HG02973 (cell line): Measurements from ENCODE around the gene KCNK17.

ENCODE experiments used
- ATAC-seq: cut with Tn5 transposase; IDR thresholded peaks from one replicate; pipeline ENCODE4 v1.9.1; 2021; ENCODE audit warnings: moderate library complexity; ENCODE audit not compliant: unreplicated experiment

Gene KCNK17, protein sequence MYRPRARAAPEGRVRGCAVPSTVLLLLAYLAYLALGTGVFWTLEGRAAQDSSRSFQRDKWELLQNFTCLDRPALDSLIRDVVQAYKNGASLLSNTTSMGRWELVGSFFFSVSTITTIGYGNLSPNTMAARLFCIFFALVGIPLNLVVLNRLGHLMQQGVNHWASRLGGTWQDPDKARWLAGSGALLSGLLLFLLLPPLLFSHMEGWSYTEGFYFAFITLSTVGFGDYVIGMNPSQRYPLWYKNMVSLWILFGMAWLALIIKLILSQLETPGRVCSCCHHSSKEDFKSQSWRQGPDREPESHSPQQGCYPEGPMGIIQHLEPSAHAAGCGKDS

GRCh38 chr6:39314273-39314795 is at the start of gene KCNK17:
TSS of gene KCNK17 (minus strand) at chr6:39314419. CDS start at chr6:39314320, 99 bp downstream.
- ATAC-seq, result no peak

DNA sequence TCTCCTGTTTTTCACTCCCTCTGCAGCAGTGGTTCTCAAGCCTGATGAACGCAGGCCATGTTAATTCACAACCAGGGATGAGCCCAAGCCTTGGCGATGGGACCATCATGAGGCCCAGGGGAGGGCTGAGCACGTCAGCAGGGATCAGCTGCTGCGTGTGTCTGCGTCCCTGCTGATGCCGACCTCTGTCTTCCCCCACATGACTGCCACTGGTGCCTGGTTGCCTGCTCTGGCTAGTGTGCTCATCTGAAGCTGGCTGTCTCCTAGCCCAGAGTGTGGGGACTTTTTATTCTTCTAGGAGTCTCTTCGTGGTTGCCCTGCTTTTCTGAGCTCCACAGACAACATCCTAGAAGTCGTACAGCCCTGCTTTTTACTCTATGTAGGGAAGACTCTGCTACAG is 49.1 kb upstream of the KCNK17 start:
- ATAC-seq, result no peak

DNA sequence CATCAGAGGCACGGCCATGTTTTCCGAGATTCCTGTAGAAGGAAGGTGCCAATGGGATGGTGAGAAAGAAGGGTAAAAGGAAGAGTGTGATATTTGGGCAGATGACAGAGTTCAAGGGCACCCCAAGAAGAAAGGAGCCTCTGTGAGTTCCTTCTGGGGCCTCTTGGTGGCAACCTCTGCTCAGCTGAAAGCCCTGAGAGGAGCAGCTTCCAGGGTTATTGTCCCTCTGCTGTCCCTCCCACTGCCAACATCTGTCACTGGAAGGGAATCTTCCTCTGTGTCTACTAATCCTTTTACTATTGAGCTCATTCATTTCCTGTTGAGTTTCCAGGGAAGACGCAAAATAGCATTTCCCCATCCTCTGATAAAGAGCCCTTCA is 48.3 kb upstream of the KCNK17 start:
- no peak for ATAC-seq

DNA sequence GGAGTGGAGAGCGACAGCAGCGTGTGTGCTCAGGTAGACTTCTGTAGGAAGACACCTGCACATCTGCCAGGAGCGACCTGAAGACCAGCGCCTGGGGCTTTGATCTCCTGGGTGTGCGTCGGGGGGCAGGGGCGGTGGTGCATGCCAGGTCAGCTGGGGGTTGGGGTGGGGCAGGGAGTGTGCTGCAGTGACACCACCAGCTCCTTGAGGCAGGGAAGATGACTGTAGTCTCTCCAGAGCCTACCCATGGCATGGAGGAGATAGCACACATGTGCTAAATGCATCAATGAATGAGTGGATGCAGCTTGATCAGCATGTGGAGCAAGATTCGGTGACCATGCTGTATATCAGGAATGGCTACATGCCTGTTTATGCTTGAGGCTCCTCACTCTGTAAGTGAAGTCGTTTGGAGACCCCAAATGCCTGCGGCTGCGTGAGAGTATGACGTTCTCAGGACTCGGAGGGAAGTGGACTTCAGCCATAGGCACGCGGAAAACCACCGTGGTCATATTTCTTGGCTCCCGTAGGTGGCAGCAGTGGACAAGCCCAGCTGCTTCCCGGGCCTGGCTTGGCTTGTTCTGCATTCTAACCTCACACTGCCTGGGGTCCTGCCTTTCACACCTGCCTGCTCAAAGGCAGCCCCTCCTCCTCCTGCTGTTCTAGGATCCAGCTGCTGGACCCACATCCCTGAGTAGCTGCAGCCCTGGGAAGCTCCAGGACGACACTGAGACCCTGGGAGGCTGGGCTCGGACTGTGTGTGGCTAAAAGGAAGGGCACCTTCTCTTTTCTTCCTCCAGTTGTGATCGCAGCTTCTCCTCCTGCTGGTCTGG is 47.7 kb upstream of the KCNK17 start:
- no peak for ATAC-seq

DNA sequence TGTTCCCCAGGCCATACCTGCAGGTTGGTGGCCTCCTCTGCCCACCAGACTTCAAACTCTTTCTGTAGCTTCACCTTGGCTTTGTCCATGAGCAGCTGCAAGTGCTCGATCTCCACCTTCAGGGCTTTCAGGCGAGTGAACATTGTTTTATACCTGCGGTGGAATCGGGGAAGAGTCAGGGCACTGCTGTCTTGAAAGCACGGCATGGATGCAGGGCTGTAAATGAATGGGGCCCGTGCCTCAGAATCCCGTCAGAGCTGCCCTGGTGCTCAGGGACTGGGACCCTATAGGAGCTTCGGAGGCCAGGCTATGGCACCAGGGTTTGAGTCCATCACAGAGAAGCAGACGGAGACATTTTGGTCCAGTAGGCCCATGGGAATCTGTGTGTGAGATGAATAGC is 46.2 kb upstream of the KCNK17 start:
- ATAC-seq, result no peak

GRCh38 chr6:39357998-39358686 is 43.9 kb upstream of the KCNK17 start:
- no peak for ATAC-seq

GRCh38 chr6:39353698-39354315 is 39.6 kb upstream of the KCNK17 start:
- no peak for ATAC-seq

DNA sequence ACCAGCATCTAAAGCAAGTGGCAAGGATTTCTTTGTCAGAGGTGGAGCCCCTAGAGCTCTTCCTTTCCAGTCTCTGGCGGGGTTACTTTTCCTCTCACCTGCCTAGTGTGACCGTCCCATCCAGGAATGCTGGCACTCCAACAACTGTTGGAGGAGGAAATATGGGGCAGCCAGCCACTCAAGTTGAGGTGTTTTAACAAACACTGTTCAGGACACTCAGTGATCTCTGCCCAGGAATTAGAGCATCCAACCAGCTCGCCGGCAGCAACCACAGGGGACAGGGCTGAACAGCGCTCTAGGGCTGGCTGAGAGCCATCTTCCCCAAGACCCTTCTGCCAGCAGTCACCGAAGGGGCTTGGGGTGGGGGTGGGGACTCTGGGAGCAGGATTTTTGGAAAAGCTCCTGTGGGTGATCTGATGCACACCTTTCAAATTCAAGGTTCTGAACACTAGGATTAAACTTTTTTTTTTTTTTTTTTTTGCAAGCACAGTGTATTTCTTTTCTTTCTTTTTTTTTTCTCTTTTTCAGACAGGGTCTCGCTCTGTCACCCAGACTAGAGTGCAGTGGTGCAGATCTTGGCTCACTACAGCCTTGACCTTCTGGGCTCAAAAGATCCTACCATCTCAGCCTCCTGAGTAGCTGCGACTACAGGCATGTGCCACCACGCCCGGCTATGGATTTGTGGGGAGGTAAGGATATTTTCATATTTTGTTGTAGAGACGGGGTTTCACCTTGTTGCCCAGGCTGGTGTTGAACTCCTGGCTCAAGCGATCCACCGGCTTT is 36.7 kb upstream of the KCNK17 start:
- ATAC-seq, result no peak

DNA sequence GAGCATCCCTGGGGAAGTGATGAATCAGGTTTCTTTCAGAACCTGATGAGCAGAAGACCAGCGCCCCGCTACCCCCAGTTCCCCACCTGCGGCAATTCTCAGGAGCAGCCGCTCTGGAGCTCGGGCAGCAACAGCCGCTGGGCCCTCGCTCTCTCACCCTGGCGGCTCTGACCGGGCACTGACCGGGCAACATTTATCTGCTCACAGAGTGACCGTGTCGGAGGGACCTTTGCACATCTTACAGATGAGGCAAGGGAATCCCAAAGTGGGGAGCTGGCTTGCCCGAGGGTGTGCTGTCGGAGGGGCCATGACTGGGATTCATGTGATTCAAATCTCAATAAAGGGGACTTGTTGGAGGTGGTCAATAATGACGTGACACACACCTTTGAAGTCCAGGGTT is 34.5 kb upstream of the KCNK17 start:
- ATAC-seq, result no peak

- no peak for ATAC-seq
These were observed 33.8 kb upstream of the KCNK17 start for GRCh38 chr6:39347906-39348585.

DNA sequence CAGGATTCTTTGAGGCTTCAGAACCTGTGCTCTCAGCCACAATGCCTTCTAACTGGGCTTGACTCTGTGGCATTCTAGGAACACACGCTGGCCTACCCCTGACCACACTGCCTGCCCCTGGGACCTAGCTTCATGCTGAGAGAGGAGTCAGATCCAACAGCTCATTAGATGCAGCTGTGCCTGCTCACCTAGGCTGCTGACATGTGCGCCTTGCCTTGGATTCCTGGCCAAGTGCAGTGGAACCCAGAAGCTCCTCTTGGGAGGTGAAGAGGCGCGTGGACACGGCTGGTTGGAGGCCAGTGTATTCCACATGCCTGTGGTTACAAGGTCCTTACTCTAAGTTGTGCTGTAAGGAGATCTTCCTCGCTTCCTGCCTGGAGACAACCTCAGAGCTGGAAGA is 33.0 kb upstream of the KCNK17 start:
- ATAC-seq, result no peak

DNA sequence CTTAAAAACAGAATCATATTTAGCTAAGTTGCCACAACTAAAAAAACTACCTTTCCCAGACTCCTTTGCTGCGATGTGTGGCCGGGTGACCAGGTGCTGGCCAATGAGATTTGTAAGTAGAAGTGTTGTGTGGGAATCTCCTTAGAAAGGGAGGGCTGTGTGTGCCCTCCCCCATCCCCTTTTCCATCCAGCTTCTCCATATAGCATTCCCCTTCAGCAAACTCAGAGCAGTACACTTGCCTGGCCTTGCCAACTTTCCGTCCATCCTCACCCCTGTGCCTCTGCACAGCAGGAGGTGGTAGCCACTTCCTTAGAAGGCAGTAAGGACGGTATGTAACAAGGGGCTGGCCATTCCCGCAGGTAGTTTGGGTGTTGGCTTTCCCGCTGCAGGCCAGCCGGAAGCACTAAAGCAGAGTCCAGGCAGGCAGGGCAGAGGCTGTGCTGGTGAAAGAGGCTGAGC is 30.6 kb upstream of the KCNK17 start:
- no peak for ATAC-seq

DNA sequence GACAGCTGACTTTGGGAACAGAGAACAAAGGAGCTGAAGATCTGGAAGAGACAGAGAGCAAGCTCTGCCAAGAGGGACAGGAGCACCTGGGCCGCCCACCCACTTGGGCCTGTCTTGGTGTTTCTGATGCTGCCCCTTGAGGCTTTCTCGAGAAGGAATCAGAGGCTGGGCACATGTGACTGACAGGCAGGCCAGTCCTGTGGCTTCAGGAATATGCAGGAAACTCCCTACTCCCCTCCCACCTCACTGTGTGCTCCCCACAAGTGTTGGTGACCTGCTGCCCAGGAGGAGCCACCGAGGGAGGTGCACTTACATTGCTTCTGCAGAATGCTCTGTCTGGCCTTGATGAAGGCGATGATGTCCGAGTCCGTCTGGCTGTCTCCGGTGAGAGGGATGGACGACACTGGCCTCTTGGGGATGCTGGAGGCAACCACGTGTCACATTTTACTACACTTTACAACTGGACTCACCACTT is 29.2 kb upstream of the KCNK17 start:
- ATAC-seq, result no peak

GRCh38 chr6:39342692-39343395 is 28.6 kb upstream of the KCNK17 start:
- ATAC-seq, result no peak

GRCh38 chr6:39341937-39342336 is 27.7 kb upstream of the KCNK17 start:
- ATAC-seq, result no peak

GRCh38 chr6:39341352-39341751 is 27.1 kb upstream of the KCNK17 start:
- no peak for ATAC-seq

DNA sequence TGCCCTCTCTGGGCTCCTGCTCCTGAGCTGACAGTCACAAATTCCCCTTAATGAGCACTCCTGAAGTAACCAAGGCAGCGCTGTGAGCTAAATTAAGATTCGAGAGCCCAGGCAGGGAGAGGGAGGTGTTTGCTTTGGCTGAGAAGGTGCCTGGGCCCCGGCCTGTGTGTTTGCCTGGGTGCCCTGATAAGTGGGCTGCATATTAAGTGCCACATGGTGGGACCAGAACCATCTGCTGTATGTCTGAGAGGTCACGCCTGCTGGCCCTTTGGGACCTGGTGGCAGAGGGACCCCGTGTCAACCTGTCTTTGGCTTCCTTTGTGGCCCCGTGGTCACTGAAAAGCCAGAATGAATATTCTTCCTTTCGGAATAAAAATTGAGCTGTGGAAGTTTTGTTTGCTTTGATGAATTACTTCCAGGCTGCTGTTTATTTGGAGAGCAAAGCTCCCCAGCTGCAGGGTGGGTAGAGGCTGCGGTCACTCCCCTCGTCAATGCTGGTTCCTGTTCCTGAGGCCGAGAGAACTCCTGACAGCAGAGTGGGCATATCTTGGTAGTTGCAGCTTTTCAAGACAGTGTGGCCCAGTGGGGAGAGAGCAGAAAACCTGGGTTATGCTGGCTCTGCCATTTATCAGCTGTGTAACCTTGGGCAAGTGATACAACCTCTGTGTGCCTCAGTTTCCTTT is 25.8 kb upstream of the KCNK17 start:
- no peak for ATAC-seq
